DMS 273 (cell line): ENCODE measurements around the gene HSD3B1.

Source experiments
- DNase-seq: peaks from one replicate; lab custom pipeline; 2025; ENCODE audit not compliant: unreplicated experiment; lab: John Stamatoyannopoulos, UW

The HSD3B1 gene

GRCh38 chr1:119506941-119507340 lies at the start of gene HSD3B1:
HSD3B1 (plus strand) TSS chr1:119507210; CDS start chr1:119507477, 267 bp downstream.
- no peak for DNase-seq

- DNase-seq = no peak
These were observed 44.0 kb upstream of the HSD3B1 start for GRCh38 chr1:119462964-119463363.

GRCh38 chr1:119463569-119463968 lies 43.4 kb upstream of the HSD3B1 start:
- no peak for DNase-seq

DNA sequence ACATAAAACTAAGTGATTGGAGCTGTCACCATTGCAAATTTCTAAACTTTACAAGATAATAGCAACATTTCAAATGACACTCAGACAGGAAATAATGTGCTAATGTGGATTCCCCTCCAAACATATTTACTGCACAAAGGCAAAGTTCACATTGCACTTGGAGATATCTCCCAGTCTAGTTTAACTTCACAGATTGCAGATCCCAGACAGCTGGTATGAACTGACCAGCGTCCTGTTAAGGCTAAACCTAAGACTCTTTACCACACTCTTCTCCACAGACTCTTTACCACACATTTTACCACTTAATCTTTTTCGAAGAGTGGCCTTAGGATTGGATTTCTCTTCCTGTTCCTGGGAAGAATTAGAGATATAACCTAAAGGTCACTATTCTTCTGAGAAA lies 40.6 kb upstream of the HSD3B1 start:
- no peak for DNase-seq

GRCh38 chr1:119467219-119467618 lies 39.8 kb upstream of the HSD3B1 start:
- no peak for DNase-seq

DNA sequence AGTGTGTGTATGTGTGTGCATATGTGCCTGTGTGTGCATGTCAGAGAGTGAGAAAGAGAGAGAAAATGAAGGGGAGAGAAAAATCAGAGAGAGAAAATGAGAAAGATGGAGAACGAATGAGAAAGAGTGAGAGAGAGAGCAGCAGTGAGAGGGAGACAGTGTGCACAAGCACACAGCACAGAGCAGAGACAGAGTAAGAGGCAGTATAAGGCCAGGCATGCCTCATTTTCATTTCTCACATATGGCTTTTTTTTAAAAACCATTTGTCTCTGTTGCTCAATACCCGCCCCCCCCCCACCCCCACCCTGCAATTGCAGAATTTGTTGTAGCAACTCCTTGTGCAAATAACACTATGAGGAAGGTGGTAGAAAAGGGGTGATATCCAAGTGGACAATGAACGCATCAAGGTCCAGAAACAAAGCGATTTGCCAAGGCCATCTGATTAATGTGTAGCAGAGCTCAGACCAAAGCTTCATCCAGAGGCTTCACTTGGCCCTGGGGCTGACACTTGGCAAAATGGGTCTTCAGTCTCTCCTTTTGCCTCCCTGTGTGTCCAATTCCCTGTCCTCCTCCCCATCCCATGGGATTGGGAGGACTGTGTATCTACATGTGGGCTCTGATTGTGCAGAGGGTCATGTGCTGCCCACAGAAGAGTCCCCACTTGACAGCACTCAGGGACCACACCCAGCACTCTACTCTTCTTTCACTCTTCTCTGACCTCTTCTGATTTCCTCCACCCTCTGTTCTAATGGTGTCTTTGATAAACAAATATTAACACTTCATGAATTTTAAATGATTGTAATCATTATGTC lies 38.9 kb upstream of the HSD3B1 start:
- DNase-seq = no peak

GRCh38 chr1:119469741-119470140 lies 37.3 kb upstream of the HSD3B1 start:
- no peak for DNase-seq

DNA sequence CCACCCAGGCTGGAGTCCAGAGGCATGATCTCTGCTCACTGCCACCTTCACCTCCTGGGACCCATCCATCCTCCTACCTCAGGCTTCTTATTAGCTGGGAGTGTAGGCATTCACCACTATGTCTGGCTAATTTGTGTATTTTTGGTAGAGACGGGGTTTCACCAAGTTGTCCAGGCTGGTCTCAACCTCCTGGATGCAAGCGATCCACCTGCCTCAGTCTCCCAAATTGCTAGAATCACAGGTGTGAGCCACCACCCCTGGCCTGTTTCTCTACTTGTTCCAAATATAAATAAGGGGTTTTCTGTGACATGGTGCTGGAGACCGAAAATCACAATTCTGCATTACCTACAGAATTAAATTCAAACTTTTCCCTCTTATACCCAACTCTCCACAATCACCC lies 36.6 kb upstream of the HSD3B1 start:
- DNase-seq = no peak

DNA sequence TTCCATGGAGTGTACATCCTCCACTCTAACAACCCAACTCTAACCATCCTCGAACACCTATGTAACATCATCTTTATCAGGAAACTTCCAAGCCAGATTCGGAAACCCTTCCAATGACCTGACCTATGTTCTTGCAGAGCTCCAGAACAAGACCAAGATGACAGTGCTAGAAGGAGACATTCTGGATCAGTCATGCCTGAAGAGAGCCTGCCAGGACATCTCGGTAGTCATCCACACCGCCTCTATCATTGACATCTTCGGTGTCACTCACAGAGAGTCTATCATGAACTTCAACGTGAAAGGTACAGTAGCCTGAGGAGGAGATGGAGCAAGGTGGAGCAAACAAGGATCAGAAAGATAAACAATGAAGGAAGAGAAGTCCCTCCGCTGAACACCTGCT lies 36.1 kb upstream of the HSD3B1 start:
- DNase-seq = no peak

DNA sequence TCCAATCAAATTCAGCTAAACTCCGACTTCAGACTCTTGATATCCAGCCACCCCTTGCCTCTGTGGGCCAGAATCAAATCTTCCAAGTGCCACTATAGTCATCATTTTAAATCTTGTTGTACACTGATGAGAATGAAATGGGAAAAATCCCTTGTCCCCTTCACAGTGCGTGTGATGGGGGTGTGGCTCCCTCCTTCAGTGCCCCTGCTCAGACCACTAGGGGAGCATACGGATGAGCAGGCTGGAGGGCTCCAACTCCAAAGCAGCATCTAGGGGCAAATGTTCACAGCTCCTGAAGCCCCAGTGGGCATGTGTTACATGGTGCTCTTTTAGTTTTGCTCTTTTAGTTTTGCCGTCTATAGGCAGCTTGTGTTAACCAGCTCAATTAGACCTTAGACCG lies 35.4 kb upstream of the HSD3B1 start:
- DNase-seq = no peak

GRCh38 chr1:119472080-119472818 lies 34.8 kb upstream of the HSD3B1 start:
- no peak for DNase-seq

DNA sequence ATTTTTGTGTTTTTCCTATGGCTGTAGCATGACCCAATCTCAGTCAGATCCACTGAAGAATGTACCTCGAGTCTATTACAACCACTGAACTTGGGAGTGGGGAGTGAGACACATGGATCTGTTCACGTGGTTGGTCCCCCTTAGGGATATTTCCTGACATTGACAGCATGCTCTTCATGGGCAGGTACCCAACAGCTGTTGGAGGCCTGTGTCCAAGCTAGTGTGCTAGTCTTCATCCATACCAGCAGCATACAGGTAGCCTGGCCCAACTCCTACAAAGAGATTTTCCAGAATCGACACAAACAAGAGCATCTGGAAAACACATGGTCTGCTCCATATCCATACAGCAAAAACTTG lies 34.2 kb upstream of the HSD3B1 start:
- no peak for DNase-seq

DNA sequence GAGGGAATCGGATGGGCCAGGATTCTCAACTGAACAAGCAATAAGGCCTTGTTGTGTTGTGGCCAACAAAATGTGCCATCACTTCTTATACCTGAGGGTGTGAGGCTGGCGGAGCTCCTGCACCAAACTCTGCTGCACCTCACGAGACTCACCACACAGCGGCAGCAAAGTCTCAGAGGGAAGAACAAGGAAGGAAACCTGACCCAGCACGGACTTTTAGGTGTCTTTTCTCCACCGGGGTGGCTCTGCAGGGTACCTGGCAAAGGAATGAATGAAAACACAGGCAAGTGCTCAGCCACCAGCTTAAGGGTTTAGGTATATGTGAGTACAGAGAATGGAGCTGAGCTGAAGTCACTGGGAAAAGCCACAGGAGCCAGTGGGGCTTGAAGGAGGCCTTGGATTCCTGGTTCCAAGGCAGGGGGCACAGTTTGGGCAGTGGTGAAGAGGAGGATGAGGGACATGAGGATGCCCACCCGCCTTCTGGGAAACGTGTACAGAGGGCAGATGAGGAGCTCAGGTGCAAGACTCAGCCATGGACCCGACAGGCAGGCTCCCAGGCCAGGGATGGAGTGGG lies 31.1 kb upstream of the HSD3B1 start:
- DNase-seq = peak; percentile 70

GRCh38 chr1:119477710-119478109 lies 29.3 kb upstream of the HSD3B1 start:
- no peak for DNase-seq

GRCh38 chr1:119480175-119480574 lies 26.8 kb upstream of the HSD3B1 start:
- no peak for DNase-seq

- DNase-seq = no peak
These were observed 25.1 kb upstream of the HSD3B1 start for GRCh38 chr1:119481951-119482350.

- no peak for DNase-seq
These were observed 24.2 kb upstream of the HSD3B1 start for GRCh38 chr1:119482517-119483425.

GRCh38 chr1:119483441-119484200 lies 23.4 kb upstream of the HSD3B1 start:
- DNase-seq = no peak

GRCh38 chr1:119485201-119485600 lies 21.8 kb upstream of the HSD3B1 start:
- no peak for DNase-seq

GRCh38 chr1:119488216-119488615 lies 18.8 kb upstream of the HSD3B1 start:
- no peak for DNase-seq
